MM.1S (cell line): ENCODE measurements around the gene C1orf74.

Experiments used
- DNase-seq: peaks from one replicate; pipeline ENCODE4 v3.0.0-alpha.2; 2015
- H2AFZ ChIP-seq: fragments of 300-600 bp; sonication (generic); 2 replicates; pipeline ENCODE4 v1.6.0; 2016; ENCODE audit warnings: antibody characterized with exemption, low read length
- H3F3A ChIP-seq: fragments of 300-600 bp; sonication (generic); 2 replicates; pipeline ENCODE4 v1.6.1; 2016; ENCODE audit warnings: mild to moderate bottlenecking, antibody characterized with exemption, low read length, moderate library complexity, mixed read lengths; ENCODE audit not compliant: insufficient read depth
- H3K27ac ChIP-seq: fragments of 300-600 bp; sonication (generic); 2 replicates; pipeline ENCODE4 v1.5.1; 2016; ENCODE audit warnings: mild to moderate bottlenecking, low read length
- H3K27me3 ChIP-seq: fragments of 300-600 bp; sonication (generic); replicated peaks from 2 replicates; pipeline ENCODE4 v1.6.0; 2016; ENCODE audit warnings: low read length; ENCODE audit not compliant: insufficient read depth
- H3K36me3 ChIP-seq: fragments of 300-600 bp; sonication (generic); replicated peaks from 2 replicates; pipeline ENCODE4 v1.6.1; 2016; ENCODE audit warnings: mild to moderate bottlenecking, low read length, mixed read lengths; ENCODE audit not compliant: insufficient read depth
- H3K4me1 ChIP-seq: fragments of 300-600 bp; sonication (generic); 2 replicates; pipeline ENCODE4 v1.6.1; 2016; ENCODE audit warnings: low read length, mixed read lengths
- H3K4me2 ChIP-seq: fragments of 300-600 bp; sonication (generic); 2 replicates; pipeline ENCODE4 v1.6.0; 2016; ENCODE audit warnings: low read depth, low read length
- H3K4me3 ChIP-seq: fragments of 300-600 bp; sonication (generic); 2 replicates; pipeline ENCODE4 v1.5.1; 2016; ENCODE audit warnings: low read length, mixed read lengths
- H3K79me2 ChIP-seq: fragments of 300-600 bp; sonication (generic); 2 replicates; pipeline ENCODE4 v1.6.1; 2016; ENCODE audit warnings: mixed run types, low read length, mixed read lengths
- H3K9ac ChIP-seq: fragments of 300-600 bp; sonication (generic); 2 replicates; pipeline ENCODE4 v1.6.1; 2016; ENCODE audit warnings: low read length, mixed read lengths
- H3K9me2 ChIP-seq: fragments of 300-600 bp; sonication (generic); replicated peaks from 2 replicates; pipeline ENCODE4 v1.6.1; 2016; ENCODE audit warnings: mild to moderate bottlenecking, low read length, mixed read lengths; ENCODE audit not compliant: insufficient read depth
- H3K9me3 ChIP-seq: fragments of 300-600 bp; sonication (generic); replicated peaks from 2 replicates; pipeline ENCODE4 v1.6.1; 2016; ENCODE audit warnings: mild to moderate bottlenecking, low read length, mixed read lengths; ENCODE audit not compliant: insufficient read depth
- H4K20me1 ChIP-seq: fragments of 300-600 bp; sonication (generic); 2 replicates; pipeline ENCODE4 v1.6.1; 2016; ENCODE audit warnings: mild to moderate bottlenecking, low read length, moderate library complexity, mixed read lengths; ENCODE audit not compliant: insufficient read depth
- CTCF ChIP-seq: fragments of 300-600 bp; sonication (generic); IDR thresholded peaks from 2 replicates; pipeline ENCODE4 v1.5.1; 2016; ENCODE audit warnings: antibody characterized with exemption, low read length, mixed read lengths
- EZH2 ChIP-seq: fragments of 300-600 bp; sonication (generic); optimal IDR thresholded peaks from 2 replicates; pipeline ENCODE3; 2017; ENCODE audit warnings: low read depth, mild to moderate bottlenecking, antibody characterized with exemption, low read length, mixed read lengths
- EZH2phosphoT487 ChIP-seq: fragments of 300-600 bp; sonication (generic); IDR thresholded peaks from 2 replicates; pipeline ENCODE4 v1.6.1; 2018; ENCODE audit warnings: antibody characterized with exemption, low read length

Gene C1orf74

GRCh38 chr1:209748620-209749019 lies 35.7 kb downstream of the C1orf74 start:
- no peak for DNase-seq
- Histone ChIP-seq H3K9ac (no peak overlapping the region), H3K4me2 (no peak overlapping the region), H3F3A (peaks cover 22% of the 10 kb centered on the region), H3K27ac (no peak overlapping the region), H3K9me2 (no peaks in the 10 kb centered on the region), H3K79me2 (no peaks in the 10 kb centered on the region), H3K4me3 (no peak overlapping the region), H3K36me3 (no peaks in the 10 kb centered on the region), H2AFZ (no peak overlapping the region), H4K20me1 (no peaks in the 10 kb centered on the region), H3K9me3 (no peaks in the 10 kb centered on the region), H3K4me1 (peaks cover 42% of the 10 kb centered on the region), H3K27me3 (no peaks in the 10 kb centered on the region)
- no peak for TF ChIP-seq EZH2

GRCh38 chr1:209747580-209748262 lies 36.6 kb downstream of the C1orf74 start:
- H4K20me1 ChIP-seq: no peaks in the 10 kb centered on the region
- peak overlapping the region; percentile 4; the same call in 1 of the 2 replicates for H3K27ac ChIP-seq
- H3K27me3 ChIP-seq: no peaks in the 10 kb centered on the region
- H3K79me2 ChIP-seq: no peaks in the 10 kb centered on the region
- no peaks in the 10 kb centered on the region for H3K9me2 ChIP-seq
- no peaks in the 10 kb centered on the region for H3K36me3 ChIP-seq
- H3K9ac ChIP-seq: peak overlapping the region; percentile 35; the same call in 1 of the 2 replicates
- peaks cover 18% of the 10 kb centered on the region for H3F3A ChIP-seq
- peak overlapping the region; percentile 40 for H3K4me3 ChIP-seq
- peaks cover 36% of the 10 kb centered on the region for H3K4me1 ChIP-seq
- TF ChIP-seq EZH2phosphoT487 (no peak), CTCF (peak; percentile 99)
- H3K9me3 ChIP-seq: no peaks in the 10 kb centered on the region
- DNase-seq: peak; percentile 100
- H2AFZ ChIP-seq: peak overlapping the region; percentile 89
- H3K4me2 ChIP-seq: peak overlapping the region; percentile 76

GRCh38 chr1:209746451-209747165 lies 37.8 kb downstream of the C1orf74 start:
- Histone ChIP-seq H4K20me1 (no peaks in the 10 kb centered on the region), H3K36me3 (no peaks in the 10 kb centered on the region), H2AFZ (no peak overlapping the region), H3K4me1 (peaks cover 35% of the 10 kb centered on the region), H3K9ac (no peak overlapping the region), H3K27ac (no peak overlapping the region), H3K4me2 (no peak overlapping the region), H3K4me3 (no peak overlapping the region), H3K27me3 (no peaks in the 10 kb centered on the region), H3K79me2 (no peaks in the 10 kb centered on the region), H3K9me3 (no peaks in the 10 kb centered on the region), H3K9me2 (no peaks in the 10 kb centered on the region), H3F3A (peaks cover 9% of the 10 kb centered on the region)
- no peak for DNase-seq
- TF ChIP-seq EZH2phosphoT487 (no peak), EZH2 (no peak), CTCF (no peak)

GRCh38 chr1:209743145-209743482 lies 41.2 kb downstream of the C1orf74 start:
- H2AFZ ChIP-seq: no peak overlapping the region
- H3K27me3 ChIP-seq: no peaks in the 10 kb centered on the region
- TF ChIP-seq EZH2phosphoT487: no peak
- TF ChIP-seq EZH2: no peak
- TF ChIP-seq CTCF: no peak

More at GRCh38 chr1:209743145-209743482, 41.2 kb downstream of the C1orf74 start:
- H3K36me3 ChIP-seq: no peaks in the 10 kb centered on the region
- no peaks in the 10 kb centered on the region for H4K20me1 ChIP-seq
- no peaks in the 10 kb centered on the region for H3K9me3 ChIP-seq
- H3K27ac ChIP-seq: no peak overlapping the region
- H3K4me3 ChIP-seq: no peak overlapping the region
- H3K79me2 ChIP-seq: no peaks in the 10 kb centered on the region
- no peaks in the 10 kb centered on the region for H3K9me2 ChIP-seq
- no peak overlapping the region for H3K4me2 ChIP-seq
- H3K9ac ChIP-seq: no peak overlapping the region
- no peak for DNase-seq
- peaks cover 21% of the 10 kb centered on the region for H3K4me1 ChIP-seq
- H3F3A ChIP-seq: no peaks in the 10 kb centered on the region
